NOMO-1 (cell line): ENCODE data around the gene NREP.
"Not testable (repeated sequence)": the region's sequence is repeated elsewhere in the genome, so short reads cannot be mapped to it uniquely, and the experiment has no call there.

Source experiments
- DNase-seq, 2 experiments: peaks; one replicate each; lab custom pipeline; 2025; ENCODE audit not compliant: unreplicated experiment in 2 of 2; lab: John Stamatoyannopoulos, UW

Gene NREP

GRCh38 chr5:111741278-111741677 is 15.7 kb downstream of the NREP start:
- peak in 1 of 2 experiments; percentile 24 for DNase-seq

- DNase-seq = no peak
These were observed 17.6 kb downstream of the NREP start for GRCh38 chr5:111739416-111739815.

GRCh38 chr5:111738118-111738517 is 18.9 kb downstream of the NREP start:
- DNase-seq = no peak

DNA sequence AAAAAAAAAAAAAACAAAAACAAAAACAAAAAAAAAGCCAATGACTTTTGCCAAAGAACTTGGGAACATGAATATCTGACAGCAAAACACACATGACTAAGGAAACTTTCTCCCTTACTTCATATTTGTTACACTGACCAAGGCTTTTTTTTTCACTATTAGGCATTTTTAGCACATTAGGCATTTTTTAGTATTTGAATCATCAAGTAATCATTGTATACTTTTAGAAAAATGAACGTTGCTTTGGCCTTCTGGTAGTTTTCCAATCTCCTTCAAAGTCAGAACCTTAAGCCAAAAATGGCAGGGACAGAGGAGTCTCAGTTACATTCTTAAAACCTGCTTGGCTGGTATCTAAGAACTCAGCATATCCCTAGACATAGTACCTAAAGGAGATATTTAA is 19.3 kb downstream of the NREP start:
- no peak for DNase-seq

DNA sequence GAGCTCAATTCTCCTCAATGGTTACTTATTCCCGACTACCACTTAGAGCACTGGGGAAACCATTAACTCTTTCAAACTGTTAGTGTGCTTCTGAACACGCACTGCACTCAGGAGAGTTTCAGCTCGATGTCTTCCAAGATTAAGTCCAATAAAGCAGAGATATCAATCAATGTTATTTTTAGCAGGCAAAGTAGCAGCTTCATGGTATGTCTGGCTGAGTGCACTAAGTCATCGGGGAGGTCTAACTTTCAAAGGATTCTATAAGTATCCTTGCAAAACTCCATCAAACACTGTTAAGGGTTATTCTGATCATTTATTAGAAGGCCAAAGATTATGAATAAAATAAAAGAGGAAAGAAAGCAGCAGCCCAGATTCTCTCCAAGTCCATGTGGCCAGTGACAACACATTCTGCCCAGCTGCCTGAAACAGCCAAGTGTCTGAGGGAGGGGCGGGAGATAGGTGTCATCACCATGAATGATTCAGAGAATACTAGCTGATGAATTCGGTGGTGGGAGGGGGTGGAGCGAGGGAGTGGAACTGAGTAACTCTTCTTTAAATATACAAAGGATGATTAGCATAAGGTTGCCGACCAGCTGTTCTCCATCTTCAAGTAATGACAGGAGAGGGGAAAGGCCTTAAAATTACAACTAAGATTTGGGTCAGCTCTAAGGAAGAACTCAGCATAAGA is 21.3 kb downstream of the NREP start:
- no peak for DNase-seq

- DNase-seq = no peak
These were observed 22.4 kb downstream of the NREP start for GRCh38 chr5:111734597-111734996.

DNA sequence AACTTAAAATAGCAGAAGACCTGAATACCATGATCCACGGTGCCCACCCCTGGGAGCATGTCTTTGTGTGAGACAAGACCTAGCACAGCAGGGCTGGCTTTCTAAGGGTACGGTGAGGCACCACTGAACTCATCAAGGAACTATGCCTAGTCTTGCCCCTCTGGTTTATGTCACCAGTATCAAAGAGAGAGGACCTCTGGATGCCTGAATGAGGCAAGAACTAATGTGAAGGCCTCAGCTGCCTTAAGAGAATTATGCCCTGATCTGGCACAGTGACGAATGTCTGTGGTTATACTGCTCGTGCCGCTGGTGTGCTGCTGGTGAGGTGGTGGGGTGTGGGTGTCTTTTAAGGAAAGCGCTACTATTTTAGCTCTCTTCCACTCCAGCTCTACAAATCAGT is 23.0 kb downstream of the NREP start:
- DNase-seq = no peak

DNA sequence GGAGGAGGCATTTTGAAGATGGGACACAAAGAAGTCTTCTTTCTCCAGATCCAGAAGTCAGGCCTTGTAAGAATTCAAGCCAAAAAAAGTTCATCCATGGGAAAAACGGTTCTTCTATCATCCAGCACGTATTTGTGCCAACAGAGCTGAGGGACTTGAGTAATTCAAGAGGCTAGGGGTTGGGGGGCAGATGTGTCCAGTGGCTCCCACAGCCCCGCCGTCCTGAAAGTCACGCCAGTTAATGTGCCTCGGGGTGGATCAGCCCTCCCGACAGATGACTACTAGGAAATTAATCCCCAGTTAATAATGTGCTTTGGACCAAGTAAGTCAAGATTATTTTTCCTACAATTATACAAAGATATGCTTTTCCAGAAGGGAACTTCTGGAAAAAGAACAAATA is 23.4 kb downstream of the NREP start:
- DNase-seq = no peak

- DNase-seq = no peak
These were observed 25.4 kb downstream of the NREP start for GRCh38 chr5:111731638-111732037.

DNA sequence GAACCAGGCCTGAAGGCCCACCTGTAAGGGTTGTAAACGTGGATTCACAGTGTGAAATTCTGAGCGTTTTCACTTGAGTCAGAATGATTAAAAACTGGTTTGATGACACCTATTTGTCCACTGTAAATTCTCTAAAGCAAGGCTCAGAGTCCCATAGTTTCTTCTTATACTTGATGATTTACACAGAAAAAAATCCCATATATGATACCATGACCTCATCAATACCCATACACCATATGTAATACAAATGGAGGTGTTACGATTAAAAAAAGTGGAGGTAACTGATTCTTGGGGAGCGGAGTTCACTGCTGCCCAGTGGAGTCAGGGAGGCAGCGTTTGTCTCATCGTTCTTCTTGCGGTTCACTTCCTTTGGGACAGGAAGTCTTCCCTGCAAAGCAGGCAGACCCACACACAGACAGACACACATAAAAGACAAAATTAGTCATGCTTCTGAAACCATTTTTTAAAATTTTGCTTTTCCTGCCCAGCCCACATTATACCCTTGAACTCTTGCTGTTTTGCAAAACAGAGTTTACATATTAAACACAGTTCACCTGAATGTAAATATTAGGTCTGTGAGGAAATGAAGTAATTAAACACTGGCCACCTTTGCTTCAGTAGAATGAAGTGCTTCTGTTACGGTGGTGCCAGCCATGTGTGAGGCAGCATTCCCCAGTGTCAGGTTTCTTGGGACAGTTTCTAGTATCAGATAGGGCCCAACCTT is 26.2 kb downstream of the NREP start:
- no peak for DNase-seq

DNA sequence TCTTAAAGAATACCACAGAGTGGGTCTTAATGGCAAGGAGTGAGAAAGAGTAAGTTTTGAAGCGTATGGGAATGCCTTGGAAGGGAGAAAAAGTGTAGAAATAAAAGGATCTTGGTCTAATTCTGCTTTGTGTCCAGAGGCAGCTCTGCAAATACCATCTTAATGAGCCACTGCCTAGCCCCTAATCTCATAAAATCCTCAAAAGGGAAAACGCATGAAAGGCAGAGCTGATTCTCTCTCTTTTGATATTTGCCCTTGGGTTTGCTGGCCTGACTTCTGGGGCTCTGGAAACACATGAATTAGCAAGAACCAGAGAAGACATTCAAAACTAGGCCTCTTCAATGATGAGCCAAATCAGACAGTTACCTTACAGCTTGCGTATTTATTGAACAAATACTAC is 28.1 kb downstream of the NREP start:
- DNase-seq = no peak

DNA sequence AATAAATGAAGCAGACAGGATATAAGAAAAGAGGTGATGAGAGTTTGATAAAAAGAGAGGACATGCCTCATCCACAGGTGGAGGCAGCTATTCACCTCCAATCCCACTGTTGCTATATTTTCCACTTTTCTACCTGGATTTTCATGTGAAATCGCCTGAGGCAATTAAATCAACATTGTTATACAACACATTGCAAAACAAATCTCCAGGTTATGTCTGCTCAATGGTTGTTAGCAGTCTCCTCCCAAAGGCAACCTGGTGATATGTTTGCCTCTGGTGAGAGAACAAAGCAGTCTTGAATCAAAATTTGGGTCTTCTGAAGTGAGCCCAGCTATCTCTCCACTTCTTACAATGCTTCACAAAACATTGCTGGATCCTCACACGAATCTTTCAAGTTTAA is 30.0 kb downstream of the NREP start:
- no peak for DNase-seq

DNA sequence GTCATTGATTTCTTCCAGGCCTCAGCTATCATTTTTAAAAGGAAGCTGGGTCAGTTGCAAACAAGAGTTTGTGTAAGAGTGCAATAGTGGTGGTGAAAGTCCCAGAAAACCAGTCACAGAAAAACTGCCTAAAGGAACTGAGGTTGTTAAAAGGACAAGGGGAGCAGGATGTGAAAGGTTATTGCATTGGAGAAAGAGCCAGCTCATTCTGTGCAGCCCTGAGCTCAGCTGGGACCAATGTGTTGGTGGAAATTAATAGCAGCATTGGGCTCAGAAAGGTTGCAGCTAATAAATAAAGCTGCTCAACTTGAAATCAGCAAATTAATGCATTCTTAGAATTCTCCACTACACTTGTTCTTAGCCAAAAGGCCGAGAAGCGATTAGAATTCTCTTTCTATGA is 34.9 kb downstream of the NREP start:
- no peak for DNase-seq

DNA sequence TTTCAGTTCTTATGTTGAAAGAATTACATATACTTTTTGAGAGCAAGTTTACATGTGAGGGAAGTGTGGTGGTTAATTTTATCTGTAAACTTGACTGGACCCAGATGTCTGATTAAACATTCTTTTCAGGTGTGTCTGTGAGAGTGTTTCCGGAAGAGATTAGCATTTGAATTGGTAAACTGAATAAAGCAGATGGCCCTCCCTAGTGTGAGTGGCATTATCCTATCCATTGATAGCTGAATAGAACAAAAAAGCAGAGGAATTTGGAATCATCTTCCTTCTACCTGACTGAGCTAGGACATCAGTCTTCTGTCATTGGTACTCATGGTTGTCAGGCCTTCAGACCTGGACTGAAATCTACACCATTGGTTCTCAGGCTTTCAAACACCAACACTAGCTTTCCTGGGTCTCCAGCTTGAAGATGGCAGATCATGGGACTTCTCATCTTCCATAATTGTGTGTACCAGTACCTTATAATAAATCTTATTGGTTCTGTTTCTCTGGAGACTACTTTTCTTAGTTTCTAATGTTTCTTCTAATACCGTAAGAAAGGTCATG is 36.6 kb downstream of the NREP start:
- no peak for DNase-seq

DNA sequence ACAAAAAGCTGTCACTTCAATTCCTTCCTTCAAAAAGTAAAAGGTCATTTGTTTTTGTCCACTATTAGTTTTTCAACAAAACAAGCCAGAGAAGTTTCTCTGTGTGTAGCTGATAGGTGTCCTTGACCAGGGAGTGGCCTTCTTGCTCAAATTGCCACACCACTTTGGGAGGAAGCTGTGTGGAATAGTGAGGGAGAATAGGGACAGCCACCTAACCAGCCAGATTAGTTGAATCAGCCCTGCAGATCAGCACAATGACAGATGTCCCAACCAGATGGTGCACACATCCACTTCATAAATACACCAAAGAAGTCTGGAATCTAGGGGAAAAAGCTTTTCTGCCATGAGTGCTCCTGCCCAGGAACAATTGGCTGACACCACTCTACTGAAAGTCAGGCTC is 37.2 kb downstream of the NREP start:
- DNase-seq = no peak

GRCh38 chr5:111716789-111717188 is 40.2 kb downstream of the NREP start:
- not testable (repeated sequence) for DNase-seq

- DNase-seq = no peak
These were observed 49.3 kb downstream of the NREP start for GRCh38 chr5:111707630-111708164.

- DNase-seq = no peak
These were observed 50.6 kb downstream of the NREP start for GRCh38 chr5:111706345-111706744.

- peak in 1 of 2 experiments; percentile 31 for DNase-seq
These were observed 52.4 kb downstream of the NREP start for GRCh38 chr5:111704452-111705085.

DNA sequence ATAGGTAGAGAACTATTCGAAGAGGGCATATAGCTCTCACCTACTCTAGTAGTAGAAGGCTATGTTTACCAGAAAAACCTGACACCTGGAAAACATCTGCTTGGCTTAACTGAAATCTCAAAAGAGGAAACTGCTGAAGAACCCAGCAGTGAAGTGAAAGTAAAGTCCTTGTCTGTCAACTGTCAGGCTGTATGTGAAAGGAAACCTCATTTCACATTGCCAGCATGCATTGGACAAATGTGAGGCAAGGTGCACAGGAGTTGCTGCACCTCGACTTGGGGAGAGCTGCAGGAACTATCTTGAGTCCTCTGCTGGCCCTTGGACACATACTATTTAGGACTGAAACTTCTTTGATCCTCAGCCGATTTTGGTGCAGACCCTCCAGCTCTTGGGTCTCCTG is 53.3 kb downstream of the NREP start:
- DNase-seq = peak; percentile 71 to 95

DNA sequence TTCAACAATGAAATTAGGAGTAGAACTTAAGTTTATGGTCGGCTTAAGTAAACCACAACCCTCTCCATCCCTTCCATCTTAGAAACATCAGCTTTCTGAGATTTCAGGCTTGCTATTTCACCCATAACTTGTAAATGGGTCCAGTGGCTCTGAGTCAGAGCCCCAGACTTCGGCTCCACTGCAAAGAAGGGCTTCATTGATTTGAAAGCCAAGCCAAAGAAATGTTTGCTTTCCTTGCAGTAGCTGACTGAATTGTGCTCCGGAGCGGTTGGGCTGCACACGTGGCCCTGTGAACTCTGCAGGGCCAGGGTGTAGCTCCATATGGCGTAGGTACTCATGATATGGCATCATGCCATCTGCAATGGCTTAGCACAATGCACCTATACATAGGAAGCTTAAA is 57.0 kb downstream of the NREP start:
- no peak for DNase-seq
